Left lobe of liver (tissue), 2 donors: ENCODE data around the gene ADIPOR1. TPM values are rescaled to one million over a fixed set of nuclear protein-coding genes. Genes with fewer than 3 reads are reported as not detected.
"Not testable (repeated sequence)": the region's sequence is repeated elsewhere in the genome, so short reads cannot be mapped to it uniquely, and the experiment has no call there.

ENCODE experiments used
- ATAC-seq: fragments of 200-7000 bp; cut with Tn5 transposase; one replicate; pipeline ENCODE4 v1.9.1; 2020; ENCODE audit warnings: mild to moderate bottlenecking, moderate library complexity
- DNase-seq: peaks from one replicate; pipeline ENCODE4 v3.0.0-alpha.2; 2020; ENCODE audit warnings: low spot score
- total RNA-seq: library from RNA; stranded (reverse); gene quantifications from one replicate; pipeline ENCODE4 v1.2.1, GENCODE V29; 2021
- donor health status: DM: no; HTN: no; CAD: no; lungs with moderate emphysema.
- donor health status: DM: no; HTN: yes; CAD: no.

The ADIPOR1 gene
- total RNA-seq, 1 donor from 2014 or later = 58.9 TPM

GRCh38 chr1:202941372-202941771, 16.7 kb downstream of the ADIPOR1 start:
- ATAC-seq (no peak), DNase-seq (no peak)

GRCh38 chr1:202940561-202940960, 17.6 kb downstream of the ADIPOR1 start:
- ATAC-seq (no peak), DNase-seq (no peak)

- ATAC-seq = no peak
- DNase-seq = no peak
Observed at GRCh38 chr1:202938287-202938925, 19.7 kb downstream of the ADIPOR1 start.

- DNase-seq = not testable (repeated sequence)
Observed at GRCh38 chr1:202936409-202936808, 21.7 kb downstream of the ADIPOR1 start.

GRCh38 chr1:202935844-202936243, 22.3 kb downstream of the ADIPOR1 start:
- no peak for ATAC-seq
- DNase-seq = no peak

More at GRCh38 chr1:202936409-202936808, 21.7 kb downstream of the ADIPOR1 start:
- ATAC-seq = not testable (repeated sequence)

GRCh38 chr1:202934755-202935154, 23.4 kb downstream of the ADIPOR1 start:
- no peak for DNase-seq
- no peak for ATAC-seq

GRCh38 chr1:202932476-202932875, 25.6 kb downstream of the ADIPOR1 start:
- DNase-seq (no peak), ATAC-seq (no peak)

GRCh38 chr1:202926581-202927491, 31.3 kb downstream of the ADIPOR1 start, which contains the start of gene KLHL12:
KLHL12 (minus strand) TSS chr1:202927234; CDS start chr1:202925162, 2,072 bp downstream.
- peak; percentile 98 for DNase-seq
- ATAC-seq = peak; percentile 97

GRCh38 chr1:202923533-202923932, 34.6 kb downstream of the ADIPOR1 start:
- DNase-seq (no peak), ATAC-seq (no peak)

GRCh38 chr1:202919615-202920014, 38.5 kb downstream of the ADIPOR1 start:
- ATAC-seq = no peak

GRCh38 chr1:202915146-202915545, 43.0 kb downstream of the ADIPOR1 start:
- ATAC-seq = no peak
- no peak for DNase-seq

More at GRCh38 chr1:202919615-202920014, 38.5 kb downstream of the ADIPOR1 start:
- DNase-seq = no peak

GRCh38 chr1:202912476-202912875, 45.6 kb downstream of the ADIPOR1 start:
- ATAC-seq, DNase-seq: not testable (repeated sequence)

GRCh38 chr1:202909494-202909893, 48.6 kb downstream of the ADIPOR1 start:
- peak; percentile 53 for ATAC-seq
- no peak for DNase-seq

GRCh38 chr1:202908998-202909397, 49.1 kb downstream of the ADIPOR1 start:
- peak; percentile 93 for ATAC-seq

GRCh38 chr1:202905331-202905730, 52.8 kb downstream of the ADIPOR1 start:
- no peak for DNase-seq
- no peak for ATAC-seq

More at GRCh38 chr1:202908998-202909397, 49.1 kb downstream of the ADIPOR1 start:
- no peak for DNase-seq

- ATAC-seq, DNase-seq: not testable (repeated sequence)
Observed at GRCh38 chr1:202903808-202904207, 54.3 kb downstream of the ADIPOR1 start.

- ATAC-seq (no peak), DNase-seq (no peak)
Observed at GRCh38 chr1:202901555-202901954, 56.6 kb downstream of the ADIPOR1 start.

- DNase-seq (no peak), ATAC-seq (no peak)
Observed at GRCh38 chr1:202892501-202892900, 65.6 kb downstream of the ADIPOR1 start.
